ENCODE data around the gene RPL11. TPM values are rescaled to one million over a fixed set of nuclear protein-coding genes. Genes with fewer than 3 reads are reported as not detected.

Gene RPL11
- total RNA-seq, 1 experiment from 2014 or later = 865 TPM

DNA sequence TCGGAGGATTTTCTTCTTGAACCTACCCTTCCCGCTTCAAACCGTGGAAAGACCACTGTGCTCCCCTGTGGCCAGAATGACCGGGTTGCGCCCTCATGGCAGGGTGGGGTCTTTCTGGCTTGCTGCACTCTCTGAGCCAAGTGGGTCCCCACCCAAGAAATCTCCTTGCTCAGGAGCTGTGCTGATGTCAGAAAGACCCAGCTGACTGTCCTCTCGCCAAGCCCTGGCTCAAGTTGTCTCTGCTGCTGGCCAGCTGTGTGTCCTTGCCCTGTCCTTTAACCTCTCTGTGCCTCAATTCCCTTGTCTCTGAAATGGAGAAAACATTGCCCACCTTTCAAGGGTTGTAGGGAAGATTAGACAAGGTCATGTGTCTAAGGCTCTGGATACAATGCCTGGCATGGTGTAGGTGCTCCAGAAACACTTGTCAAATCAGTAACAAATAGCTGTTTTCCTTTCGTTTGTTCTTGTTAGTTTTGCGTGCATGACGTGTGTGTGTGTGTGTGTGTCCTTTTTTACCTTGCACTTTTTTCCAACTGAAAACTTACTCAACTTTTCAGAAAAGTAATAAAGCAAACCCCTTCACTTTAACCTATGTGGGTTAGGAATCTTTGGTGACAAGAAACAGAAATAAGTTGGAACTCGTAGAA is 41.1 kb upstream of the RPL11 start:
- Histone ChIP-seq H3K27ac (ENCODE audit: low read length) (no peak overlapping the region), H3K4me1 (ENCODE audit: control insufficient read depth, insufficient read depth, low read length) (no peaks in the 10 kb centered on the region)
- CTCF ChIA-PET = interaction anchor here (1.1 kb wide), 1 partner anchor 154 kb away, joined by 5 read pairs; no protein-coding TSS in a partner anchor

GRCh38 chr1:23651069-23651808 is 40.4 kb upstream of the RPL11 start:
- no peak for TF ChIP-seq POLR2AphosphoS5 (IDR thresholded peaks at IDR 0.05; ENCODE audit: low read depth, low read length)
- no peak for TF ChIP-seq TCF7L2 (IDR thresholded peaks at IDR 0.05; ENCODE audit: low read depth, low read length)
- TF ChIP-seq SIN3A (IDR thresholded peaks at IDR 0.05; ENCODE audit: borderline replicate concordance, insufficient read depth, low read depth, low read length) = no peak
- TF ChIP-seq, protein P1, sequence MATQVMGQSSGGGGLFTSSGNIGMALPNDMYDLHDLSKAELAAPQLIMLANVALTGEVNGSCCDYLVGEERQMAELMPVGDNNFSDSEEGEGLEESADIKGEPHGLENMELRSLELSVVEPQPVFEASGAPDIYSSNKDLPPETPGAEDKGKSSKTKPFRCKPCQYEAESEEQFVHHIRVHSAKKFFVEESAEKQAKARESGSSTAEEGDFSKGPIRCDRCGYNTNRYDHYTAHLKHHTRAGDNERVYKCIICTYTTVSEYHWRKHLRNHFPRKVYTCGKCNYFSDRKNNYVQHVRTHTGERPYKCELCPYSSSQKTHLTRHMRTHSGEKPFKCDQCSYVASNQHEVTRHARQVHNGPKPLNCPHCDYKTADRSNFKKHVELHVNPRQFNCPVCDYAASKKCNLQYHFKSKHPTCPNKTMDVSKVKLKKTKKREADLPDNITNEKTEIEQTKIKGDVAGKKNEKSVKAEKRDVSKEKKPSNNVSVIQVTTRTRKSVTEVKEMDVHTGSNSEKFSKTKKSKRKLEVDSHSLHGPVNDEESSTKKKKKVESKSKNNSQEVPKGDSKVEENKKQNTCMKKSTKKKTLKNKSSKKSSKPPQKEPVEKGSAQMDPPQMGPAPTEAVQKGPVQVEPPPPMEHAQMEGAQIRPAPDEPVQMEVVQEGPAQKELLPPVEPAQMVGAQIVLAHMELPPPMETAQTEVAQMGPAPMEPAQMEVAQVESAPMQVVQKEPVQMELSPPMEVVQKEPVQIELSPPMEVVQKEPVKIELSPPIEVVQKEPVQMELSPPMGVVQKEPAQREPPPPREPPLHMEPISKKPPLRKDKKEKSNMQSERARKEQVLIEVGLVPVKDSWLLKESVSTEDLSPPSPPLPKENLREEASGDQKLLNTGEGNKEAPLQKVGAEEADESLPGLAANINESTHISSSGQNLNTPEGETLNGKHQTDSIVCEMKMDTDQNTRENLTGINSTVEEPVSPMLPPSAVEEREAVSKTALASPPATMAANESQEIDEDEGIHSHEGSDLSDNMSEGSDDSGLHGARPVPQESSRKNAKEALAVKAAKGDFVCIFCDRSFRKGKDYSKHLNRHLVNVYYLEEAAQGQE (IDR thresholded peaks at IDR 0.05; ENCODE audit: insufficient read depth in 1 of 2, low read depth in 2 of 2, low read length in 1 of 2) = no peak
- TF ChIP-seq, protein P2, sequence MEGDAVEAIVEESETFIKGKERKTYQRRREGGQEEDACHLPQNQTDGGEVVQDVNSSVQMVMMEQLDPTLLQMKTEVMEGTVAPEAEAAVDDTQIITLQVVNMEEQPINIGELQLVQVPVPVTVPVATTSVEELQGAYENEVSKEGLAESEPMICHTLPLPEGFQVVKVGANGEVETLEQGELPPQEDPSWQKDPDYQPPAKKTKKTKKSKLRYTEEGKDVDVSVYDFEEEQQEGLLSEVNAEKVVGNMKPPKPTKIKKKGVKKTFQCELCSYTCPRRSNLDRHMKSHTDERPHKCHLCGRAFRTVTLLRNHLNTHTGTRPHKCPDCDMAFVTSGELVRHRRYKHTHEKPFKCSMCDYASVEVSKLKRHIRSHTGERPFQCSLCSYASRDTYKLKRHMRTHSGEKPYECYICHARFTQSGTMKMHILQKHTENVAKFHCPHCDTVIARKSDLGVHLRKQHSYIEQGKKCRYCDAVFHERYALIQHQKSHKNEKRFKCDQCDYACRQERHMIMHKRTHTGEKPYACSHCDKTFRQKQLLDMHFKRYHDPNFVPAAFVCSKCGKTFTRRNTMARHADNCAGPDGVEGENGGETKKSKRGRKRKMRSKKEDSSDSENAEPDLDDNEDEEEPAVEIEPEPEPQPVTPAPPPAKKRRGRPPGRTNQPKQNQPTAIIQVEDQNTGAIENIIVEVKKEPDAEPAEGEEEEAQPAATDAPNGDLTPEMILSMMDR (IDR thresholded peaks at IDR 0.05) = no peak
- Histone ChIP-seq H3K4me1 (ENCODE audit: control insufficient read depth, insufficient read depth, low read length) (no peaks in the 10 kb centered on the region), H3K27ac (ENCODE audit: low read length) (no peak overlapping the region), H3K9me3 (ENCODE audit: control insufficient read depth, insufficient read depth, low read depth, low read length) (no peaks in the 10 kb centered on the region), H3K36me3 (ENCODE audit: control insufficient read depth, insufficient read depth, low read length) (no peaks in the 10 kb centered on the region), H3K4me3 (ENCODE audit: low read depth in 2 of 2, low read length in 2 of 2) (no peak overlapping the region), H3K27me3 (ENCODE audit: control insufficient read depth, insufficient read depth, low read length) (no peaks in the 10 kb centered on the region)
- ATAC-seq (peak; percentile 69), DNase-seq (ENCODE audit: low read depth, low spot score) (no peak)
- in situ Hi-C loops (cut with HindIII; ENCODE audit: low pct_unique_long_range_greater_than_20kb, low sequenced_read_pairs) = no loop called here
- intact Hi-C loops (cut with micrococcal nuclease; ENCODE audit: unreplicated experiment) = no loop called here
- ChIA-PET POLR2A (no interaction called here), CTCF (interaction anchor here (0.7 kb wide), 1 partner anchor 28 kb away, joined by 4 read pairs; no protein-coding TSS in a partner anchor)
- BruUV-seq (replicated peaks) = no TSS peak

More for the DNA sequence above, 41.1 kb upstream of the RPL11 start:
- ATAC-seq = no peak
- Histone ChIP-seq H3K36me3 (ENCODE audit: control insufficient read depth, insufficient read depth, low read length) (no peaks in the 10 kb centered on the region), H3K9me3 (ENCODE audit: control insufficient read depth, insufficient read depth, low read depth, low read length) (no peaks in the 10 kb centered on the region), H3K27me3 (ENCODE audit: control insufficient read depth, insufficient read depth, low read length) (no peaks in the 10 kb centered on the region), H3K4me3 (ENCODE audit: low read depth in 2 of 2, low read length in 2 of 2) (no peak overlapping the region)
- DNase-seq (ENCODE audit: low read depth, low spot score) = no peak
- POLR2A ChIA-PET = no interaction called here
- no TSS peak for BruUV-seq (replicated peaks)
- no peak for TF ChIP-seq TCF7L2 (IDR thresholded peaks at IDR 0.05; ENCODE audit: low read depth, low read length)
- TF ChIP-seq, protein P1 (IDR thresholded peaks at IDR 0.05; ENCODE audit: insufficient read depth in 1 of 2, low read depth in 2 of 2, low read length in 1 of 2) = no peak
- no peak for TF ChIP-seq POLR2AphosphoS5 (IDR thresholded peaks at IDR 0.05; ENCODE audit: low read depth, low read length)
- TF ChIP-seq, protein P2 (IDR thresholded peaks at IDR 0.05) = no peak
- no peak for TF ChIP-seq SIN3A (IDR thresholded peaks at IDR 0.05; ENCODE audit: borderline replicate concordance, insufficient read depth, low read depth, low read length)
- intact Hi-C loops (cut with micrococcal nuclease; ENCODE audit: unreplicated experiment) = no loop called here
- in situ Hi-C loops (cut with HindIII; ENCODE audit: low pct_unique_long_range_greater_than_20kb, low sequenced_read_pairs) = no loop called here
